ENCODE measurements around the gene ZNF354C. TPM values are rescaled to one million over a fixed set of nuclear protein-coding genes. Genes with fewer than 3 reads are reported as not detected.
A peak's percentile ranks its signal among the peaks of the same experiment; 100 is the strongest.

ZNF354C gene
- polyA plus RNA-seq, 1 donor from 2014 or later: 6.1 TPM

- no peaks in the 10 kb centered on the region for H3K9me3 ChIP-seq (ENCODE audit: low read length)
- no peaks in the 10 kb centered on the region for H3K27me3 ChIP-seq (ENCODE audit: insufficient read depth, low read depth, low read length)
- no peaks in the 10 kb centered on the region for H3F3A ChIP-seq (ENCODE audit: insufficient read depth, low read length, poor library complexity, severe bottlenecking)
- TF ChIP-seq POLR2AphosphoS5 (IDR thresholded peaks at IDR 0.05) (no peak), SMC3 (conservative IDR thresholded peaks at IDR 0.05; ENCODE audit: poor library complexity) (no peak), TAF1 (IDR thresholded peaks at IDR 0.05; ENCODE audit: low read depth) (no peak), RAD21 (conservative IDR thresholded peaks at IDR 0.05) (no peak), EZH2 (IDR thresholded peaks at IDR 0.05; ENCODE audit: borderline replicate concordance, insufficient read depth, low read length, poor library complexity, severe bottlenecking) (no peak), MXI1 (conservative IDR thresholded peaks at IDR 0.05; ENCODE audit: poor library complexity, severe bottlenecking) (no peak), EP300 (conservative IDR thresholded peaks at IDR 0.05; ENCODE audit: poor library complexity, severe bottlenecking) (no peak), REST (IDR thresholded peaks at IDR 0.05; ENCODE audit: borderline replicate concordance) (no peak), CTCF (IDR thresholded peaks at IDR 0.05; ENCODE audit: poor library complexity, severe bottlenecking) (no peak)
- no peak overlapping the region for H3K9ac ChIP-seq (ENCODE audit: low read length)
- H3K27ac ChIP-seq (ENCODE audit: low read length): no peak overlapping the region
- H3K4me2 ChIP-seq (ENCODE audit: low read length): no peak overlapping the region
- H3K9me2 ChIP-seq (ENCODE audit: insufficient read depth, low read length): no peaks in the 10 kb centered on the region
- H3K4me3 ChIP-seq (ENCODE audit: low read length): no peak overlapping the region
- H2AFZ ChIP-seq (ENCODE audit: low read depth, low read length): no peak overlapping the region
- H4K20me1 ChIP-seq (ENCODE audit: insufficient read depth): no peaks in the 10 kb centered on the region
- H3K79me2 ChIP-seq (replicated peaks; ENCODE audit: insufficient read depth, low read length): no peaks in the 10 kb centered on the region
- H3K36me3 ChIP-seq (ENCODE audit: insufficient read depth, low read length): no peaks in the 10 kb centered on the region
Observed at GRCh38 chr5:179055841-179056240, 4.3 kb upstream of the ZNF354C start.

- TF ChIP-seq CTCF (IDR thresholded peaks at IDR 0.05; ENCODE audit: poor library complexity, severe bottlenecking): no peak
- TF ChIP-seq EZH2 (IDR thresholded peaks at IDR 0.05; ENCODE audit: borderline replicate concordance, insufficient read depth, low read length, poor library complexity, severe bottlenecking): no peak
- TF ChIP-seq EP300 (conservative IDR thresholded peaks at IDR 0.05; ENCODE audit: poor library complexity, severe bottlenecking): no peak
- TF ChIP-seq TAF1 (IDR thresholded peaks at IDR 0.05; ENCODE audit: low read depth): no peak
- no peak for TF ChIP-seq MXI1 (conservative IDR thresholded peaks at IDR 0.05; ENCODE audit: poor library complexity, severe bottlenecking)
- TF ChIP-seq REST (IDR thresholded peaks at IDR 0.05; ENCODE audit: borderline replicate concordance): no peak
- no peak for TF ChIP-seq SMC3 (conservative IDR thresholded peaks at IDR 0.05; ENCODE audit: poor library complexity)
- TF ChIP-seq POLR2AphosphoS5 (IDR thresholded peaks at IDR 0.05): no peak
- no peak for TF ChIP-seq RAD21 (conservative IDR thresholded peaks at IDR 0.05)
- Histone ChIP-seq H3K9ac (ENCODE audit: low read length) (no peak overlapping the region), H4K20me1 (ENCODE audit: insufficient read depth) (no peaks in the 10 kb centered on the region), H3K9me3 (ENCODE audit: low read length) (no peaks in the 10 kb centered on the region), H3K4me3 (ENCODE audit: low read length) (peak overlapping the region; percentile 68), H3K36me3 (ENCODE audit: insufficient read depth, low read length) (no peaks in the 10 kb centered on the region), H3K27me3 (ENCODE audit: insufficient read depth, low read depth, low read length) (no peaks in the 10 kb centered on the region), H3K9me2 (ENCODE audit: insufficient read depth, low read length) (no peaks in the 10 kb centered on the region), H3F3A (ENCODE audit: insufficient read depth, low read length, poor library complexity, severe bottlenecking) (no peaks in the 10 kb centered on the region), H3K79me2 (replicated peaks; ENCODE audit: insufficient read depth, low read length) (no peaks in the 10 kb centered on the region), H2AFZ (ENCODE audit: low read depth, low read length) (no peak overlapping the region), H3K27ac (ENCODE audit: low read length) (no peak overlapping the region), H3K4me2 (ENCODE audit: low read length) (no peak overlapping the region)
Observed at GRCh38 chr5:179061025-179061424, 852 bp downstream of the ZNF354C start.
